Tibial nerve (tissue), 4 donors: ENCODE data around the gene LIMD2.

Experiments
- CTCF ChIP-seq, 5 experiments: fragments of 200-600 bp in 3 of 5; fragments of 450-650 bp in 2 of 5; sonication (generic) in 3 of 5; IDR thresholded peaks; one replicate each; pipeline ENCODE4 v1.5.1; 2016 to 2019; ENCODE audit warnings: antibody characterized with exemption in 5 of 5, mild to moderate bottlenecking in 3 of 5, moderate library complexity in 2 of 5
- EP300 ChIP-seq, 2 donors: sonication (generic); formaldehyde crosslinking; IDR thresholded peaks; one replicate each; pipeline ENCODE4 v1.6.1; 2017; ENCODE audit warnings: antibody characterized with exemption in 2 of 2, mild to moderate bottlenecking in 1 of 2
- POLR2A ChIP-seq, 2 donors: fragments of 450-650 bp; IDR thresholded peaks; one replicate each; pipeline ENCODE4 v1.6.1; 2017; ENCODE audit warnings: antibody characterized with exemption in 2 of 2, mild to moderate bottlenecking in 2 of 2, moderate library complexity in 2 of 2

GRCh38 chr17:63697341-63698286 is 2.3 kb downstream of the LIMD2 start:
- peak in 1 of 2 donors; percentile 5 for TF ChIP-seq EP300 (IDR thresholded peaks at IDR 0.05)
- no peak for TF ChIP-seq POLR2A (IDR thresholded peaks at IDR 0.05)
- TF ChIP-seq CTCF (IDR thresholded peaks at IDR 0.05) = peak in 4 of 5 experiments; percentile 28 to 54 (median 38)
